IMR-90 (cell line): ENCODE measurements around the gene CTNNA2. TPM values are rescaled to one million over a fixed set of nuclear protein-coding genes. Genes with fewer than 3 reads are reported as not detected.

Source experiments
- ATAC-seq: fragments of 200-7000 bp; cut with Tn5 transposase; 2 replicates; pipeline ENCODE4 v1.9.1; 2020; ENCODE audit warnings: low read depth, mild to moderate bottlenecking, moderate library complexity
- BruUV-seq: library from RNA; stranded (reverse); fragments of 400-500 nt; replicated peaks from 2 replicates; lab custom pipeline; 2021; lab: Mats Ljungman, UMichigan
- CTCF ChIA-PET: fragments of 300-600 bp; formaldehyde crosslinking; extraction: SDS; loops from one replicate; lab custom pipeline; 2021; ENCODE audit warnings: antibody characterized with exemption; lab: Yijun Ruan, JAX
- POLR2A ChIA-PET: fragments of 300-600 bp; sonication (Branson Sonifier 250); formaldehyde crosslinking; loops from one replicate; lab custom pipeline; 2022; ENCODE audit warnings: antibody characterized with exemption; ENCODE audit not compliant: unreplicated experiment; lab: Charles Lee
- DNase-seq: peaks from one replicate; pipeline ENCODE4 v3.0.0; 2013
- H2AFZ ChIP-seq: replicated peaks from 2 replicates; pipeline ENCODE3; 2013; ENCODE audit warnings: low read length, mild to moderate bottlenecking; ENCODE audit not compliant: poor library complexity
- H2AK5ac ChIP-seq: 2 replicates; pipeline ENCODE4 v1.6.1; 2013; ENCODE audit warnings: low read depth, low read length, inconsistent platforms
- H2AK9ac ChIP-seq: replicated peaks from 2 replicates; pipeline ENCODE3; 2013; ENCODE audit warnings: mild to moderate bottlenecking, low read depth, low read length, moderate library complexity; ENCODE audit not compliant: poor library complexity
- H2BK120ac ChIP-seq: 2 replicates; pipeline ENCODE4 v1.6.1; 2013; ENCODE audit warnings: low read depth, low read length, inconsistent platforms
- H2BK15ac ChIP-seq: 3 replicates; pipeline ENCODE4 v1.6.1; 2013; ENCODE audit warnings: low read depth, low read length, inconsistent platforms
- H2BK20ac ChIP-seq: 2 replicates; pipeline ENCODE4 v1.6.1; 2013; ENCODE audit warnings: low read depth, mild to moderate bottlenecking, inconsistent platforms, low read length, moderate library complexity
- H2BK5ac ChIP-seq: 2 replicates; pipeline ENCODE4 v1.6.1; 2013; ENCODE audit warnings: mild to moderate bottlenecking, low read depth, low read length, inconsistent platforms; ENCODE audit not compliant: poor library complexity, severe bottlenecking
- H3K14ac ChIP-seq: replicated peaks from 2 replicates; pipeline ENCODE4 v1.6.1; 2013; ENCODE audit warnings: low read depth, low read length, inconsistent platforms
- H3K18ac ChIP-seq: 2 replicates; pipeline ENCODE4 v1.6.1; 2013; ENCODE audit warnings: low read depth, low read length, control low read depth
- H3K23ac ChIP-seq: 2 replicates; pipeline ENCODE4 v1.6.1; 2013; ENCODE audit warnings: low read depth, low read length, inconsistent platforms
- H3K27ac ChIP-seq: 2 replicates; pipeline ENCODE4 v1.5.1; 2013; ENCODE audit warnings: mild to moderate bottlenecking, control low read depth, low read length; ENCODE audit not compliant: insufficient read depth
- H3K27me3 ChIP-seq: 2 replicates; pipeline ENCODE4 v1.6.1; 2013; ENCODE audit warnings: low read length; ENCODE audit not compliant: control insufficient read depth, insufficient read depth
- H3K36me3 ChIP-seq: 2 replicates; pipeline ENCODE4 v1.6.1; 2013; ENCODE audit warnings: low read length, mixed read lengths; ENCODE audit not compliant: control insufficient read depth, insufficient read depth
- H3K4ac ChIP-seq: 2 replicates; pipeline ENCODE4 v1.6.1; 2013; ENCODE audit warnings: low read depth, low read length, inconsistent platforms
- H3K4me1 ChIP-seq: 2 replicates; pipeline ENCODE4 v1.6.1; 2013; ENCODE audit warnings: low read length, mixed read lengths; ENCODE audit not compliant: control insufficient read depth, insufficient read depth
- H3K4me2 ChIP-seq: 2 replicates; pipeline ENCODE4 v1.6.1; 2013; ENCODE audit warnings: low read depth, mild to moderate bottlenecking, control low read depth, low read length, moderate library complexity
- H3K4me3 ChIP-seq: 2 replicates; pipeline ENCODE4 v1.5.1; 2013; ENCODE audit warnings: low read depth, mild to moderate bottlenecking, control low read depth, low read length, moderate library complexity; ENCODE audit not compliant: insufficient read depth
- H3K56ac ChIP-seq: 2 replicates; pipeline ENCODE4 v1.6.1; 2013; ENCODE audit warnings: low read length, inconsistent platforms; ENCODE audit not compliant: insufficient read depth; ENCODE audit errors: extremely low read depth
- H3K79me1 ChIP-seq, 2 experiments: 2 replicates each; pipeline ENCODE4 v1.6.1; 2013; ENCODE audit warnings: low read length in 2 of 2, inconsistent platforms in 1 of 2, low read depth in 1 of 2
- H3K9ac ChIP-seq: 2 replicates; pipeline ENCODE4 v1.6.1; 2013; ENCODE audit warnings: low read depth, low read length, control low read depth
- H3K9me1 ChIP-seq: 2 replicates; pipeline ENCODE4 v1.6.1; 2013; ENCODE audit warnings: low read length, inconsistent platforms; ENCODE audit not compliant: insufficient read depth
- H3K9me3 ChIP-seq: 2 replicates; pipeline ENCODE4 v1.6.1; 2013; ENCODE audit warnings: low read length; ENCODE audit not compliant: control insufficient read depth, insufficient read depth
- H4K20me1 ChIP-seq: 2 replicates; pipeline ENCODE4 v1.6.1; 2013; ENCODE audit warnings: low read length, inconsistent platforms; ENCODE audit not compliant: insufficient read depth
- H4K5ac ChIP-seq: 2 replicates; pipeline ENCODE4 v1.6.1; 2013; ENCODE audit warnings: mild to moderate bottlenecking, low read depth, low read length, control low read depth
- H4K8ac ChIP-seq, 2 experiments: 2 replicates each; pipeline ENCODE4 v1.6.1; 2013; ENCODE audit warnings: low read depth in 2 of 2, low read length in 2 of 2, control low read depth in 1 of 2, inconsistent platforms in 1 of 2
- H4K91ac ChIP-seq: 2 replicates; pipeline ENCODE4 v1.6.1; 2013; ENCODE audit warnings: low read depth, low read length, inconsistent platforms; ENCODE audit not compliant: insufficient read depth
- BHLHE40 ChIP-seq: fragments of 150-350 bp; IDR thresholded peaks from 2 replicates; pipeline ENCODE4 v1.6.1; 2016; ENCODE audit warnings: mild to moderate bottlenecking, low read depth, low read length
- CEBPB ChIP-seq: IDR thresholded peaks from 2 replicates; pipeline ENCODE4 v1.6.1; 2012; ENCODE audit warnings: low read depth, low read length, improper control_type of control experiment
- CHD1 ChIP-seq: IDR thresholded peaks from 2 replicates; pipeline ENCODE4 v1.6.1; 2012; ENCODE audit warnings: low read depth, low read length, improper control_type of control experiment
- FOS ChIP-seq: fragments of 150-350 bp; IDR thresholded peaks from 2 replicates; pipeline ENCODE4 v1.6.1; 2016; ENCODE audit warnings: low read depth, low read length
- MAFK ChIP-seq: IDR thresholded peaks from 2 replicates; pipeline ENCODE4 v1.6.1; 2012; ENCODE audit warnings: low read depth, low read length, improper control_type of control experiment
- MAZ ChIP-seq: IDR thresholded peaks from 2 replicates; pipeline ENCODE4 v1.6.1; 2012; ENCODE audit warnings: low read depth, mild to moderate bottlenecking, low read length, improper control_type of control experiment, moderate library complexity, borderline replicate concordance
- MXI1 ChIP-seq: IDR thresholded peaks from 2 replicates; pipeline ENCODE4 v1.6.1; 2012; ENCODE audit warnings: low read depth, mild to moderate bottlenecking, low read length, moderate library complexity, borderline replicate concordance
- NFE2L2 ChIP-seq: fragments of 150-350 bp; IDR thresholded peaks from 2 replicates; pipeline ENCODE4 v1.6.1; 2016; ENCODE audit warnings: low read depth, mild to moderate bottlenecking, low read length
- POLR2A ChIP-seq: IDR thresholded peaks from 2 replicates; pipeline ENCODE4 v1.6.1; 2012; ENCODE audit warnings: mild to moderate bottlenecking, low read depth, low read length
- RAD21 ChIP-seq: IDR thresholded peaks from 2 replicates; pipeline ENCODE4 v1.6.1; 2012; ENCODE audit warnings: low read length, improper control_type of control experiment
- RCOR1 ChIP-seq: IDR thresholded peaks from 2 replicates; pipeline ENCODE4 v1.6.1; 2012; ENCODE audit warnings: mild to moderate bottlenecking, low read length, improper control_type of control experiment; ENCODE audit not compliant: insufficient replicate concordance
- RFX5 ChIP-seq: IDR thresholded peaks from 2 replicates; pipeline ENCODE4 v1.8.0; 2012; ENCODE audit warnings: low read depth, mild to moderate bottlenecking, low read length, moderate library complexity
- SMC3 ChIP-seq: fragments of 150-350 bp; IDR thresholded peaks from 2 replicates; pipeline ENCODE4 v1.6.1; 2016; ENCODE audit warnings: low read depth, mild to moderate bottlenecking, antibody characterized with exemption, low read length, moderate library complexity
- USF2 ChIP-seq: fragments of 150-350 bp; IDR thresholded peaks from 2 replicates; pipeline ENCODE4 v1.6.1; 2017; ENCODE audit warnings: mild to moderate bottlenecking, antibody characterized with exemption, low read length, low read depth
- dilution Hi-C: fragments of 300-500 bp; cut with HindIII; formaldehyde crosslinking; loops from one replicate; pipeline ENCODE4 v1.14.3; 2018; ENCODE audit warnings: low sequenced_read_pairs; ENCODE audit not compliant: unreplicated experiment
- in situ Hi-C: fragments of 300-500 bp; cut with MboI; formaldehyde crosslinking; loops from 3 replicates; pipeline ENCODE4 v1.14.3; 2019; ENCODE audit warnings: low sequenced_read_pairs, inconsistent platforms, mixed read lengths
- intact Hi-C: fragments of 100-400 bp; cut with micrococcal nuclease; formaldehyde crosslinking; loops from 2 replicates; pipeline ENCODE4 v1.10.0; 2022
- polyA plus RNA-seq, 3 experiments: library from polyadenylated mRNA; depleted of rRNA; stranded (reverse); fragments of >200 nt; gene quantifications; 2 replicates each; pipeline ENCODE4 v1.2.3, GENCODE V29; 2012; ENCODE audit warnings: low replicate concordance in 1 of 3
- total RNA-seq: library from RNA; depleted of rRNA; stranded (reverse); fragments of >200 nt; gene quantifications from 2 replicates; pipeline ENCODE4 v1.2.3, GENCODE V29; 2012
- TF ChIP-seq, protein P1 (sequence below): conservative IDR thresholded peaks from 2 replicates; pipeline ENCODE4 v1.5.1; 2012; ENCODE audit warnings: mild to moderate bottlenecking, low read depth, low read length, improper control_type of control experiment

Gene CTNNA2
- total and polyA plus RNA-seq, 2 of the 4 experiments (the other 2 are of a cell fraction): not detected

GRCh38 chr2:80396276-80396675 is 883.4 kb downstream of the CTNNA2 start:
- DNase-seq: no peak
- Histone ChIP-seq H4K5ac (no peak overlapping the region), H3K14ac (no peak overlapping the region), H2BK120ac (no peak overlapping the region), H4K91ac (no peak overlapping the region), H2AFZ (no peak overlapping the region), H3K4me2 (no peak overlapping the region), H3K4me3 (no peak overlapping the region), H3K23ac (no peak overlapping the region), H3K4me1 (no peaks in the 10 kb centered on the region), H2AK5ac (no peak overlapping the region), H3K79me1 (no peaks in the 10 kb centered on the region), H3K9ac (no peak overlapping the region), H2AK9ac (no peak overlapping the region), H3K9me1 (no peaks in the 10 kb centered on the region), H2BK5ac (no peak overlapping the region), H4K8ac (no peak overlapping the region), H3K56ac (no peak overlapping the region), H2BK20ac (no peak overlapping the region), H2BK15ac (no peak overlapping the region), H4K20me1 (no peaks in the 10 kb centered on the region), H3K27me3 (no peaks in the 10 kb centered on the region), H3K9me3 (no peaks in the 10 kb centered on the region), H3K18ac (no peak overlapping the region), H3K27ac (no peak overlapping the region), H3K4ac (no peak overlapping the region), H3K36me3 (no peaks in the 10 kb centered on the region)
- no TSS peak for BruUV-seq
- ATAC-seq: no peak
- CTCF ChIA-PET: interaction anchor here (1.4 kb wide), 1 partner anchor 158 kb away, joined by 3 read pairs; no protein-coding TSS in a partner anchor
- in situ Hi-C loops: no loop called here
- intact Hi-C loops: no loop called here
- dilution Hi-C loops: no loop called here
- TF ChIP-seq BHLHE40 (no peak), FOS (no peak), MAFK (no peak), POLR2A (no peak), RFX5 (no peak), CHD1 (no peak), SMC3 (no peak), RCOR1 (no peak), USF2 (no peak), MXI1 (no peak), MAZ (no peak), RAD21 (no peak), NFE2L2 (no peak), CEBPB (no peak)
- TF ChIP-seq, protein P1, sequence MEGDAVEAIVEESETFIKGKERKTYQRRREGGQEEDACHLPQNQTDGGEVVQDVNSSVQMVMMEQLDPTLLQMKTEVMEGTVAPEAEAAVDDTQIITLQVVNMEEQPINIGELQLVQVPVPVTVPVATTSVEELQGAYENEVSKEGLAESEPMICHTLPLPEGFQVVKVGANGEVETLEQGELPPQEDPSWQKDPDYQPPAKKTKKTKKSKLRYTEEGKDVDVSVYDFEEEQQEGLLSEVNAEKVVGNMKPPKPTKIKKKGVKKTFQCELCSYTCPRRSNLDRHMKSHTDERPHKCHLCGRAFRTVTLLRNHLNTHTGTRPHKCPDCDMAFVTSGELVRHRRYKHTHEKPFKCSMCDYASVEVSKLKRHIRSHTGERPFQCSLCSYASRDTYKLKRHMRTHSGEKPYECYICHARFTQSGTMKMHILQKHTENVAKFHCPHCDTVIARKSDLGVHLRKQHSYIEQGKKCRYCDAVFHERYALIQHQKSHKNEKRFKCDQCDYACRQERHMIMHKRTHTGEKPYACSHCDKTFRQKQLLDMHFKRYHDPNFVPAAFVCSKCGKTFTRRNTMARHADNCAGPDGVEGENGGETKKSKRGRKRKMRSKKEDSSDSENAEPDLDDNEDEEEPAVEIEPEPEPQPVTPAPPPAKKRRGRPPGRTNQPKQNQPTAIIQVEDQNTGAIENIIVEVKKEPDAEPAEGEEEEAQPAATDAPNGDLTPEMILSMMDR: no peak
- POLR2A ChIA-PET: no interaction called here
